Suprapubic skin (tissue), 3 donors: Measurements from ENCODE around the gene DRC3.

Source experiments
- CTCF ChIP-seq, 2 donors: fragments of 200-600 bp in 1 of 2; fragments of 450-650 bp in 1 of 2; sonication (generic) in 1 of 2; IDR thresholded peaks; one replicate each; pipeline ENCODE4 v1.5.1; 2016 to 2019; ENCODE audit warnings: antibody characterized with exemption in 2 of 2, mild to moderate bottlenecking in 1 of 2, moderate library complexity in 1 of 2
- EP300 ChIP-seq: sonication (generic); formaldehyde crosslinking; IDR thresholded peaks from one replicate; pipeline ENCODE4 v1.6.1; 2017; ENCODE audit warnings: antibody characterized with exemption
- POLR2A ChIP-seq, 2 donors: fragments of 450-650 bp; IDR thresholded peaks; one replicate each; pipeline ENCODE4 v1.6.1; 2017; ENCODE audit warnings: antibody characterized with exemption in 2 of 2, mild to moderate bottlenecking in 2 of 2, moderate library complexity in 2 of 2

DNA sequence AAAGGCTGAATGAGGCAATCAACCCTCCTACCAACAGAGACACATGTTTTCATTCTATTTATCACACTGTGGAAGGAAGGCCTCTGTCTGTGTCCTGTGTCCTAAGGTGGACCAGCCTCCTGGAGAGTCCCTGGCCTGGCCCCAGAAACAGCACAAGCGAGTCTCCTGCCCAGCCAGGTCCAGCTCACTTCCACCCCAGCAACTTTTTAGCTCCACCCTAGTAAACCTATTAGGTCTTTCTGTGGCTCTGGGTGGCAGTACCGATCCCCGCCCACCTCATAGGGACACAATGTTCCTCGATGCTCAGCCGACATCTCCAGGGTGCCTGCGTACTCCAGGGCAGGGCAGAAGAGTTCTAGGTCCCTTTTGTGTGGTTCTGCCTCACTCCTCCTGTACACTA is 10.7 kb downstream of the DRC3 start:
- TF ChIP-seq EP300 (no peak), CTCF (IDR thresholded peaks at IDR 0.05) (no peak), POLR2A (IDR thresholded peaks at IDR 0.05) (no peak)
